Stimulated activated CD8-positive, alpha-beta memory T cell treated with anti-CD3 and anti-CD28 coated beads, Interleukin-2, amount 100 ng/mL, for 1 hour (primary cell): ENCODE measurements around the gene KRTAP10-2.
"Not testable (repeated sequence)": the region's sequence is repeated elsewhere in the genome, so short reads cannot be mapped to it uniquely, and the experiment has no call there.

Experiments
- DNase-seq, 2 donors: peaks; one replicate each; pipeline ENCODE4 v3.0.0-alpha.2; 2020; ENCODE audit warnings: low read depth in 2 of 2

The KRTAP10-2 gene

GRCh38 chr21:44583089-44583799 is 31.9 kb upstream of the KRTAP10-2 start:
- DNase-seq = no peak

DNA sequence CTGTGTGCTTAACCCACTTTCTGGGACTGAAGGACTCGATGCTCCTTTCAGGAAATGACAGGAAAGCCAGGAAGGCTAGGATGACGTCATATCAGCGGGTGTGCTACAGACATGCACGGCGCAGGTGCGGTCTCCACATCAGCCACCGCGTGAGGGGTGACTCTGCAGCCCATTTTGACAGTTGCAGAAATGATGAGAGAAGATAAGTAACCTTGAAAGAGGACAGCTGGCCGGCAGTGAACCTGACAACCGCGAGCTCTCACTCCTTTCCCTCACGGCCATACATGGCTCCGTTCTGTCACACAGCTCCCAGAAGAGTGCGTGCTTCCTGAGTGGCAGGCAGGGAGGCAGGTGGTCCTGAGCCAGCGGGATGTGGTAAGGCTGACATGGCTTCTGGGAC is 30.8 kb upstream of the KRTAP10-2 start:
- DNase-seq = no peak

DNA sequence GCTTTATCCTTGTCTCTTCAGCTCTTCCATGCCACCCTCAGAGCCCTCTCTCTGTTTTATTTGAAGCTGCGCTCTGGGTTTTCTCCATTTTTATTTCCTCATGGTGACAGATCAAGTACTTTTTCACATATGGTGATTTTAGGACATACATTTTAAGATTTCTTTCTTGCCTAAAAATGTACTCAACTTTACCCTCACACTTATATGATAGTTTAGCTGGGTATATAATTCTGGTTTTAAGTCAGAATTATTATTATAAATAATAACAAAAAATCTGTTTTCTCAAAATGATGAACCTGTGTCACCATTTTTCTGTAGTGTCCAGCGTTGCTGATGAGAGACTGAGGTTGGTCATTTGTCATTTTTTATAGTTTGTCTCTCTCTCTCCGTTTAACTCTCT is 29.9 kb upstream of the KRTAP10-2 start:
- no peak for DNase-seq

GRCh38 chr21:44580231-44580821 is 29.0 kb upstream of the KRTAP10-2 start, which contains the start of gene KRTAP10-5:
KRTAP10-5 (minus strand) TSS chr21:44580604; CDS start chr21:44580578, 26 bp downstream.
- DNase-seq = not testable (repeated sequence)

GRCh38 chr21:44579833-44580144 is 28.5 kb upstream of the KRTAP10-2 start:
- no peak for DNase-seq

GRCh38 chr21:44579056-44579832 is 27.9 kb upstream of the KRTAP10-2 start:
- no peak for DNase-seq

DNA sequence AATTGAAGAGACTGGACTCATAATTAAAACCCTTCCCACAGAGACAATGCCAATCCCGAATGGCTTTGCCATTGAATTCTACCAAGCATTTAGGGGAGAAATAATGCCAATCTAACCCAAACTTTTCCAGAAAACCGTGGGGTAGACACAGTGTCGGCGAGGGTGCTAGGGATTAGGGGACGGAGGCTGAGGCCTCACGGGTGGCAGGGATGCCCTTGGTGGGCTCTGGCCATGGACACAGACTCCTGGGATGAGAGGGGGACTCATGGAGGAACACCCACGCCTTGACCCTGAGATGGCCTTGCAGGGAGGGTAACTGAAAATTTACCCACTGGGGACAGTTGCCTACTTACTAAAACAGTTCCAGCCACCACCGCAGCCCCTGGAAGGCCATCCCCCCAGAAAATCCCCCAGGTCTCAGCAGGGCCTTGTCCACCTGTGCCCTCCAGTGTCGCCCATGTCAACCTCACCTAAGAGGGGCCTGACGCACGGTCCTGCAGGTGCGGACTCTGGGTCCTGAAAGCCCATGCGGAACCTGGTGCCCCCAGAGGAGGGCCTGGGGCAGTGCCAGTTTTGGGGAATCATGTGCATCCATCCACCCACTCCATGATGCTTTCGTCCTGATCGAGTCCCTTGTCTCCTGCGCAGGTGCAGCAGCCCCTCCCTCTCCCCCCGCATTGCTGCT is 27.2 kb upstream of the KRTAP10-2 start:
- DNase-seq = no peak

GRCh38 chr21:44576025-44576420 is 24.7 kb upstream of the KRTAP10-2 start:
- no peak for DNase-seq

GRCh38 chr21:44575307-44576024 is 24.2 kb upstream of the KRTAP10-2 start:
- no peak for DNase-seq

DNA sequence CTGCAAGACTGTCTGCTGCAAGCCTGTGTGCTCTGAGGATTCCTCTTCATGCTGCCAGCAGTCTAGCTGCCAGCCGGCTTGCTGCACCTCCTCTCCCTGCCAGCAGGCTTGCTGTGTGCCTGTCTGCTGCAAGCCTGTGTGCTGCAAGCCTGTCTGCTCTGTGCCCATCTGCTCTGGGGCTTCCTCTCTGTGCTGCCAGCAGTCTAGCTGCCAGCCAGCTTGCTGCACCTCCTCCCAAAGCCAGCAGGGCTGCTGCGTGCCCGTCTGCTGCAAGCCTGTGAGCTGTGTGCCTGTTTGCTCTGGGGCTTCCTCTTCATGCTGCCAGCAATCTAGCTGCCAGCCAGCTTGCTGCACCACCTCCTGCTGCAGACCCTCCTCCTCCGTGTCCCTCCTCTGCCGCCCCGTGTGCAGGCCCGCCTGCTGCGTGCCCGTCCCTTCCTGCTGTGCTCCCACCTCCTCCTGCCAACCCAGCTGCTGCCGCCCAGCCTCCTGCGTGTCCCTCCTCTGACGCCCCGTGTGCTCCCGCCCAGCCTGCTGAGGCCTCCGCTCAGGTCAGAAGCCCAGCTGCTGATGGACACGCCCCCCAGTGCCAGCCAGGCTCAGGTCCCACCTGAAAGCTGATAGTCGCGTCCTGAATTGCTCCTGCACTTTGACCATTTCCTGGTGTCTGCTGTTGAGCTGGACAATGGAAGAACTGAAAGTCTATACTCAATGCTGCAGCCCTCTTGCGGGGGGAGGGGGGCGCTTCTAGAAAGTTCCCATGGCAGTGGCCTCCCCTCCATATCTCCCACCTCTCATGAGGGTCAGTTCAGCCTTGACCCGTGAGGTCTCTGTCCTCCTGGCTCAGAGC is 23.4 kb upstream of the KRTAP10-2 start:
- DNase-seq = no peak

DNA sequence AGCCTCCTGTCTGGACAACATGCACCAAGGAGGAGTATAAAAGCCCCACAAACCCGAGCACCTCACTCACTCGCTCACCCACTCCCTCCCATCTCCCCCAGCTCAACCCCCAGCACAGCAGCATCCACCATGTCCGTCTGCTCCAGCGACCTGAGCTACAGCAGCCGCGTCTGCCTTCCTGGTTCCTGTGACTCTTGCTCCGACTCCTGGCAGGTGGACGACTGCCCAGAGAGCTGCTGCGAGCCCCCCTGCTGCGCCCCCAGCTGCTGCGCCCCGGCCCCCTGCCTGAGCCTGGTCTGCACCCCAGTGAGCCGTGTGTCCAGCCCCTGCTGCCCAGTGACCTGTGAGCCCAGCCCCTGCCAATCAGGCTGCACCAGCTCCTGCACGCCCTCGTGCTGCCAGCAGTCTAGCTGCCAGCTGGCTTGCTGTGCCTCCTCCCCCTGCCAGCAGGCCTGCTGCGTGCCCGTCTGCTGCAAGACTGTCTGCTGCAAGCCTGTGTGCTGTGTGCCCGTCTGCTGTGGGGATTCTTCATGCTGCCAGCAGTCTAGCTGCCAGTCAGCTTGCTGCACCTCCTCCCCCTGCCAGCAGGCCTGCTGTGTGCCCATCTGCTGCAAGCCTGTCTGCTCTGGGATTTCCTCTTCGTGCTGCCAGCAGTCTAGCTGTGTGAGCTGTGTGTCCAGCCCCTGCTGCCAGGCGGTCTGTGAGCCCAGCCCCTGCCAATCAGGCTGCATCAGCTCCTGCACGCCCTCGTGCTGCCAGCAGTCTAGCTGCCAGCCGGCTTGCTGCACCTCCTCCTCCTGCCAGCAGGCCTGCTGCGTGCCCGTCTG is 22.5 kb upstream of the KRTAP10-2 start, which contains the start of gene KRTAP10-4:
KRTAP10-4 (plus strand) TSS at position 100 of the 827 bp plus-strand sequence; CDS start at position 130, 30 bp downstream.
- DNase-seq = not testable (repeated sequence)

- DNase-seq = no peak
These were observed 21.8 kb upstream of the KRTAP10-2 start for GRCh38 chr21:44572959-44573583.

GRCh38 chr21:44571844-44572782 is 20.8 kb upstream of the KRTAP10-2 start:
- no peak for DNase-seq

GRCh38 chr21:44571296-44571695 is 20.0 kb upstream of the KRTAP10-2 start:
- no peak for DNase-seq

GRCh38 chr21:44569861-44570517 is 18.7 kb upstream of the KRTAP10-2 start:
- no peak for DNase-seq

DNA sequence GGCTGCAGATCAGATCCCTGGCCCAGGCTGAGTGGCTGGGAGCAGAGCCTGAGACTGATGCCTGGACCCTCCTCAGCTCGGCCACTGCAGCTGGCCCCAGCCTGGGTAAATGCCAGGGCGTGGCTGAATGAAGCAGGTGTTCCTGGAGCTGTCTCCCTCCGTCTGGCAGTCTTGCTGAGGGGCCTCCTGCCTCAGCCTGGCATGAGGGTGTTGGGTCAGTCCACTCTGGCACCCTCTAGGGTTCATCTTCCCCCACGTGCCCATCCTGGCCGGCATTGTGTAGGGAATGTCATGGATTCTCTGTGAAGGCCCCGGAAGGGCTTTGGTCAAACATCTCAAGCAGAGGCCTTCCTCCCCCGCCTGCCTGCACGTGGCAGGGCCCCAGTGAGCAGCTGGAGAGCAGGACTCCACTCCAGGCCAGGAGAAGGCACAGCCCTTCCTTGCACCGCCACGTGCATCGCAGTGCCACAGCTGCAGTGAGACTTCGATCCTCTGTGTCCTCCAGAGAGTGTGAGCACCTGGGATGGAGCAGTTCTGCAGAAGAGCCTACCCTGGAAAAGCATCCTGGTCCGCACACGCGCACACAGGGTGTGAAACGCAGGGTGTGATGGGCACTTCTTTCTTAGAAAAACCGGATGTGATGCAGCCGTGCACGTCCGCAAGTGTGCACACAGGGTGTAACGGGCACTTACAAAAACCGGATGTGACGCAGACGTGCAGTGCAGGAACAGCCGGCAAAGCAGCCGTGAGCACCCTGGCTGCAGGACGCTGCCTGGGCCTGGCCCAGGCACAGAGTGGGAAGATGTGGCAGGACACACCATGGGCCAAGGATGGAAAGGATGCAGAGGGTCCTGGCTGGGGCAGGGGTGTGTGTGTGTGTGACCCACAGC is 17.6 kb upstream of the KRTAP10-2 start:
- DNase-seq = no peak
